Stomach smooth muscle (tissue), 2 donors: Measurements from ENCODE around the gene SMIM20.

Source experiments
- H3K27ac ChIP-seq: one replicate; pipeline ENCODE4 v1.7.0; 2013; ENCODE audit warnings: mild to moderate bottlenecking, low read length, inconsistent platforms
- H3K27me3 ChIP-seq, 2 donors: one replicate each; pipeline ENCODE4 v1.7.0; 2013; ENCODE audit warnings: low read length in 2 of 2; ENCODE audit not compliant: insufficient read depth in 2 of 2, control insufficient read depth in 1 of 2
- H3K36me3 ChIP-seq, 2 donors: one replicate each; pipeline ENCODE4 v1.7.0; 2013; ENCODE audit warnings: low read length in 2 of 2; ENCODE audit not compliant: control insufficient read depth in 2 of 2, insufficient read depth in 2 of 2
- H3K4me1 ChIP-seq: one replicate; pipeline ENCODE4 v1.7.0; 2013; ENCODE audit warnings: low read length; ENCODE audit not compliant: control insufficient read depth, insufficient read depth
- H3K4me3 ChIP-seq, 2 donors: one replicate each; pipeline ENCODE4 v1.7.0; 2013; ENCODE audit warnings: low read length in 2 of 2
- H3K9ac ChIP-seq, 2 donors: one replicate each; pipeline ENCODE4 v1.7.0; 2013; ENCODE audit warnings: low read length in 2 of 2, mild to moderate bottlenecking in 1 of 2
- H3K9me3 ChIP-seq, 2 donors: one replicate each; pipeline ENCODE4 v1.7.0; 2013; ENCODE audit warnings: low read length in 2 of 2; ENCODE audit not compliant: control insufficient read depth in 2 of 2
- donor health status: healthy.
- donor health status: Pancreatic carcinoma.

SMIM20 gene

DNA sequence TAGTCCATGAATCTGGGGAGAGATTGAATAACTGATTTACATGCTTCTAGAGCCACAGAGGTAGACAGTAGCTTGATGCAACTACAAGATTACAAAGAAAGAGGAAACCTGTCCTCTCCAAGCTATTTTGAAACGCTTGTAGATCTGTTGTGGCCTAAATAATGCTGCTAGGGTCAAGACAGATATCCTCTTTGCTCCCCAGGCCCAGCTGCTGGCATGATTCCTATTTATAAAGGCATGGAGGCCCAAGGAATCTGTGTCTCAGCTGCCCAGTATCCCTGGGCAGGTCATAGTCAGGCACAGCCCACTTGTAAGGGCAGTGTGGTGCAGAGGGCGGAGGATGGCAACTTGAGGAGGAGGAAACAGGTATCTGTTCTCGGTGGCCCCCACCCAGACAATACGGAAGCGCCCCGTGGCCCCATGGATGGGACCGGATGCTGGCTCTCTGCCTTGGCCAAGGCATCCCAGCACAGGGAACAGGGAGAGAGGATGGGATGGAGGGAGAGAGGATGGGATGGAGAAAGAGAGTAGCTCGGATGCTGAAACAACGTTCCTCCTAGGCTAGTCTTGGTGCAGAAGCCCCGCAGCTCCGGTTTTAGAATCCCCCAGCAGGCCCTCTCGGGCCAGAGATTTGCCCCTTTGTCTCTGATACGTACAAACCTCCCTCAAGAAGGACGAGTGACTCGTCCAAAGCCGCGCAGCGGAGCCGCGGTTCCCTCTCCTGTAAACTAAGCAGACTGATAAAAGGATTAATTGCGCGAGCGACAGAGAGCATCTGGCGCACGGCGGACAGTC lies 767 bp upstream of the SMIM20 start:
- Histone ChIP-seq H3K27ac (peak overlapping the region; percentile 83), H3K9ac (peak overlapping the region; percentile 75 to 96), H3K4me3 (peak overlapping the region; percentile 60 to 94), H3K9me3 (no peaks in the 10 kb centered on the region), H3K4me1 (peaks cover 24% of the 10 kb centered on the region), H3K36me3 (peaks cover 0 to 2% of the 10 kb centered on the region in 2 donors), H3K27me3 (no peaks in the 10 kb centered on the region)

GRCh38 chr4:25914670-25915352 lies 791 bp downstream of the SMIM20 start:
- Histone ChIP-seq H3K27ac (peak overlapping the region; percentile 83), H3K36me3 (peaks cover 0 to 2% of the 10 kb centered on the region in 2 donors), H3K9me3 (no peaks in the 10 kb centered on the region)

DNA sequence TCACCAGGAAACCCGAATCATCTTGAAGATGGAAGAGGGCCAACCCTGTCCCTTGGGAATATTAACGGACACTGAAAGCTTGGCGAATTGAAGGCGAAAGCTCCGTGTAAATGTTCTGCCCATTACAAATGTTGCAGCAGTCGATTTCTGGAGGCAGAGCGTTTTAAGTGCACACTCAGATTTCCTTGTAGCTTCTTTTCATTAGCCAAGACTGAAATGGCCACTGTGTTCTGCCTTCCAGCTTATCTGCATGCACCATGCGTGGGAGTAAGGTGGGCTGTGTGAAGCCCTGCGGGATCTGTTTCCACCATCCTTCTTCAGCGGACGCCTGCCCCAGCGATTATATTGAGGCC lies 1.3 kb downstream of the SMIM20 start:
- no peaks in the 10 kb centered on the region for H3K9me3 ChIP-seq
- peak overlapping the region in 1 of 2 donors; percentile 88 for H3K9ac ChIP-seq
- peak overlapping the region in 1 of 2 donors; percentile 94 for H3K4me3 ChIP-seq
- no peak overlapping the region for H3K27ac ChIP-seq
- H3K36me3 ChIP-seq, result peaks cover 0 to 2% of the 10 kb centered on the region in 2 donors
- H3K4me1 ChIP-seq, result peaks cover 24% of the 10 kb centered on the region
- no peaks in the 10 kb centered on the region for H3K27me3 ChIP-seq

More at GRCh38 chr4:25914670-25915352, 791 bp downstream of the SMIM20 start:
- Histone ChIP-seq H3K4me1 (peaks cover 24% of the 10 kb centered on the region), H3K4me3 (peak overlapping the region; percentile 94 to 98), H3K27me3 (no peaks in the 10 kb centered on the region), H3K9ac (peak overlapping the region; percentile 88 to 97)

GRCh38 chr4:25916870-25917269 lies 2.9 kb downstream of the SMIM20 start:
- H3K4me1 ChIP-seq, result peaks cover 24% of the 10 kb centered on the region
- H3K9ac ChIP-seq, result no peak overlapping the region
- H3K9me3 ChIP-seq, result no peaks in the 10 kb centered on the region
- no peaks in the 10 kb centered on the region for H3K27me3 ChIP-seq
- no peak overlapping the region for H3K27ac ChIP-seq
- H3K4me3 ChIP-seq, result no peak overlapping the region
- H3K36me3 ChIP-seq, result peaks cover 0 to 6% of the 10 kb centered on the region in 2 donors

DNA sequence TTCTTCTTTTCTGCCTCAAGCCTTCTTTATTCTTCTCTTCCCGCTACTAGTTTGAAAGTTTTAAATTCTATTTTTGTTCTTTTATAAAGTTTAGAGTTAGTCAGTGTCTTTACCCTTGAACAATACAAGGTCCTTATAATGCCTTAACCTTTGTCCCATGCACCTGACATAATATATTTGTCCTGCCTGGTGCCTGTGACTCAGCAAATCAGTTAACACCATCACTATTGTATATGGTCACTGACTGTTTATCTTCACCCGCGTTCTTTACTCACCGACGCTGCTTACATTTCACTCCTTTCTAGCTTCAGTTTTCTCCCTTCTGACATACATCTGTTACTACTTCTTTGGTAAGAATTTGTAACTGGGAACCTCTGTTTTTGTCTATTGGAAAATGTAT lies 5.7 kb downstream of the SMIM20 start:
- H3K27ac ChIP-seq, result no peak overlapping the region
- peaks cover 12% of the 10 kb centered on the region for H3K4me1 ChIP-seq
- H3K9me3 ChIP-seq, result no peaks in the 10 kb centered on the region
- peaks cover 0 to 7% of the 10 kb centered on the region in 2 donors for H3K36me3 ChIP-seq
- H3K27me3 ChIP-seq, result no peaks in the 10 kb centered on the region
- H3K4me3 ChIP-seq, result no peak overlapping the region
- H3K9ac ChIP-seq, result no peak overlapping the region

DNA sequence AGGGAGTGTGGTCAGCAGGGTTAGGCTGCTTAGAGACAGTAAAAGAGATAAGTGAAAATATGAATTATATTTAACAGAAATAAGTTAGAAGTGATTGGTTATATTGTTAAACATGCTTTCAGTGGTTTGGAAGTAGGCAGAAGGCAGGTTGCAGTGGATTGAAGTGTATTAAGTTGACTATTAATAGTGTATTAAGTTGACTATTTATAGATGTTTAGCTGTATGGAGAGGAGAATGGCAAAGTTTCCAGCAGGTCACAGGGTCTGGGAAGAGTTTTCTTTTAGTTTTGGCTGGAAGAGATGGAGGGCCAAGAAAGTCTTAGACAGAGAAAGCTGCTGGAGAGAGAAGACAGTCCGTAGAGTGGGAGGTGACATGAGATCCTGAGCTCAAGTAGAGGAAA lies 7.9 kb downstream of the SMIM20 start:
- no peaks in the 10 kb centered on the region for H3K9me3 ChIP-seq
- no peaks in the 10 kb centered on the region for H3K27me3 ChIP-seq
- H3K27ac ChIP-seq, result no peak overlapping the region
- peaks cover 4% of the 10 kb centered on the region for H3K4me1 ChIP-seq
- no peak overlapping the region for H3K9ac ChIP-seq
- H3K4me3 ChIP-seq, result no peak overlapping the region
- H3K36me3 ChIP-seq, result peaks cover 0 to 7% of the 10 kb centered on the region in 2 donors

DNA sequence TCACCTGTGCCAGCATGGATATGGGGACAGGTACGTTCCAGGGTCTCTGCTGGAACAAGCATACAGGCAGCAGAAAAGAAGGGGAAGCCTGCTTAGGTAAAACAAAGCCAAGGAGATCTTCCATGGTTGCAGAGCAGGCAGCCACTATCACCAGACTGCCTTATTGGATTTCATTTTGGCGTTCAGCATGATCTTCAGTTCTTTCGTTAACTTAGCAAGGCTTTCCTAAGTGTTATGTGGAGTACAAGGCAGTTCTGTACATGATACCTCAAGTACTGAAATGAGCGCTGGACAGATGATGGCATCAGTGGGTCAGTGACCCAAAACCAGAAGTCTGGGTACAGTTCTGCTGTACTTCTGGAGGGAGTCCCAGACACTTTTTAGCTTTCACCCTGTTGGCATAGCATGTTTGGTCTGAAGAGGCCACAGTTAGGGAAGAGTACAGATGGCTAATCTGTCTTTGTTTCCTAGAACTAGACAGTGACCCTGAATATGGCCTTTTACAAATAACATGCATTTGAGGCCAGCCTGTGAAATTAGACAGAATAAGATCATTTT lies 8.9 kb downstream of the SMIM20 start:
- H3K27ac ChIP-seq, result no peak overlapping the region
- H3K9ac ChIP-seq, result no peak overlapping the region
- no peaks in the 10 kb centered on the region for H3K9me3 ChIP-seq
- H3K27me3 ChIP-seq, result no peaks in the 10 kb centered on the region
- no peak overlapping the region for H3K4me3 ChIP-seq
- H3K36me3 ChIP-seq, result peaks cover 0 to 5% of the 10 kb centered on the region in 2 donors
- H3K4me1 ChIP-seq, result peaks cover 4% of the 10 kb centered on the region

- H3K4me3 ChIP-seq, result no peak overlapping the region
- no peak overlapping the region for H3K27ac ChIP-seq
- peaks cover 0 to 5% of the 10 kb centered on the region in 2 donors for H3K36me3 ChIP-seq
- H3K9ac ChIP-seq, result no peak overlapping the region
- peaks cover 4% of the 10 kb centered on the region for H3K4me1 ChIP-seq
- no peaks in the 10 kb centered on the region for H3K9me3 ChIP-seq
- H3K27me3 ChIP-seq, result no peaks in the 10 kb centered on the region
Observed at GRCh38 chr4:25923745-25924144, 9.7 kb downstream of the SMIM20 start.

DNA sequence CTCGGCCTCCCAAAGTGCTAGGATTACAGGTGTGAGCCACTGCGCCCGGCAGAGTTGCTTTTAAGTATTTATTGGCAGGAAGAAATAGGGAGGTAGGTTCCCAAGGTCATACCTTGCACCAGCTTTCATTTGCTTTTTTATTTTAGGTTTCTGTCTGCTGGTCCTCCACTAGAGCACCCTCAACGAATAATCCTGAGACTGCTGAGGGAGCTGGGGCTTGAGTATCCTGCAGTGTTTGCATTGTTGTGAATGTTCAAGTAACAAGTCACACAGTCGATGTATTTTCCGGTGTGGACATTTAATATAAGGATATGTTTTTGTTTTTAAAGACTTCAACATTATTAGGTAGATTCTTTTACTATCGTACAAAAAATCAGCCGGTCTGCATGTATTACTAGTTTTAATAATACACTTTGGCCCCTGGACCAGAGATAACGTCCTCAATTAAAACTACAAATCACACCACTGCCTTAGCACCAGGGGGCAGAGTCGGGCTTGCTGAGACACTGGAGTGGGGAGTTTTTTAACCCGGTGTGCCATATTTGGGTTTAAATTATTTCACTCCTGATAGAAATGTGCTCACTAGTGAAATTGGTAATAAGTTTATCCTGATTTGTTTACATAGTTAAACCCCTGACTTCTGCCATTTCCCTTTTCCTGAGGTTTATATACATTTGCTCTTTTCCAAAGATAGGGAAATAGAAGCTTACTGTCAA lies 11.6 kb downstream of the SMIM20 start:
- Histone ChIP-seq H3K4me3 (no peak overlapping the region), H3K27ac (no peak overlapping the region), H3K9ac (no peak overlapping the region), H3K9me3 (no peaks in the 10 kb centered on the region), H3K36me3 (peaks cover 0 to 5% of the 10 kb centered on the region in 2 donors), H3K27me3 (no peaks in the 10 kb centered on the region), H3K4me1 (peaks cover 4% of the 10 kb centered on the region)

DNA sequence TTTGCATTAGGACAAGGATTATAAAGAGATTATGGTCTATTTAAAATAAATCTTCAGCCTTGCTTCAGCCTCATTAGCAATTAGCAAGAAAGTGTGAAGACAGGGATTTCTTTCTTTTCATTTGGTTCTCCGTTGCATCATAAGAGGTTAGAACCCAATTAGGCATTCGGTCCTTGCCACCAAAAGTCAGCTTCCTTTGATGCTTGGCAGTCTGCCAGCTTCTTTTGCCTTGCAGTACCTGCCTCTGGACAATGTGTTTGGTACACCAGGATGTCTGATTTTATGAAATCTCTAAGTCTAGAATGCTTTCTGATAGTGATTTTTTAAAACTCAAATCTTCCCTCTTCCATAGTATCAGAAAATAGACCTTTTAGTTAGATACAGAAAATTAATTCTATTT lies 12.4 kb downstream of the SMIM20 start:
- Histone ChIP-seq H3K4me3 (no peak overlapping the region), H3K4me1 (peaks cover 4% of the 10 kb centered on the region), H3K36me3 (peaks cover 0 to 5% of the 10 kb centered on the region in 2 donors), H3K9me3 (no peaks in the 10 kb centered on the region), H3K9ac (no peak overlapping the region), H3K27me3 (no peaks in the 10 kb centered on the region), H3K27ac (no peak overlapping the region)
